NCI-H1417 (cell line): ENCODE data around the gene ACSF3.

ENCODE experiments used
- DNase-seq, 3 experiments: peaks; one replicate each; lab custom pipeline; 2025; lab: John Stamatoyannopoulos, UW

Gene ACSF3

DNA sequence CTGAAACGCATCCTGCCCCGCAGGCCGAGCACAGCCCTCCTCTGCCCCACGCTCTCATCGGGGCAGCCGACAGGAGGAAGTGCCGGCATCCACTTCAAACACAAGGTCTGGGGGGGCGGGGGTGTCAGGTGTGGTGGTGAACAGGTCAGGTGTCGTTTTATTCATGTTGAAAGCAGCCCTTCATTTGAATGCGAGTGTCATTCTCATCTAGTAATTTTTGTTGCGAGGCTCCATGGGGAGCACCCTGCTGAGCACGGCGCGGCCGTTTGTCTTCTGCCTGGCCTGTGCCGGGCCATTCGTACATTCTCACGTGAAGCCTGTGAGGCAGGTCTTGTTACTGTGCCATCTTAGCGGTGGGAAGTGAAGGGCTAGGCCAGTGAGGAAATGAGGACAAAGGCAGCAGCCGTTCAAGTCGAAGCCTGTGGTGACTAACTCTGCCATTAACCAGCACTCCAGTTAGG, 1.9 kb downstream of the ACSF3 start:
- DNase-seq, result peak; percentile 59 to 69 (median 60)

- DNase-seq, result no peak
These were observed 2.5 kb downstream of the ACSF3 start for GRCh38 chr16:89096042-89096717.

DNA sequence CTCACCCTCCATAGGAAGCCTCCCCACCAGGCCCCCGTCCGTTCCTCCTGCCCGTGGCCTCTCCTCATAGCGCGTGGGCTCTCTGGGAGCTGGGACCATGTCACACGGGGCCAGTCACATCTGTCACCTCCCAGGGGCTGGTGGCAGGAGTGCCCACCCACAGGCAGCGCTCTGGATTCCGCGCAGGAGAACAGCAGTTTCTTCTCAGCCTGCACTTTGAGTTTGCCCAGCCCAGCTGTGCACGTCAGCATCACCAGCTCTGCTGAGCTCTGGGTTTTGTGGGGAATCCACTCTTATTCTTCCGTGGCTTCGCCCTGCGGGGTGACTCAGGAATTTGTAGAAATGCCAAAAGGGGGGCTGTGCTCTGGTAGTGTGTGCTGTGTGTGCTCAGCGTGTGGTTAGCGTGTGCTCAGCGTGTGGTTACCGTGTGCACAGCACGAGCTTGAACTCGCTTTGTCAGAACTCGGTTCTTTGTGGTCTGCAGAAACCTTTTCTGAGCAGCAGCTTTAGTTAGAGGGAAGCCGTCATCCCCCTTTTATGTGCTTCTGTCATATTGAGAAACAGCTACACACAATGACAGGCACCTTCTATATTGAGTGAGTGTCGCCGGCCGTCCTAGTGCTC, 3.2 kb downstream of the ACSF3 start:
- no peak for DNase-seq

- no peak for DNase-seq
These were observed 3.7 kb downstream of the ACSF3 start for GRCh38 chr16:89097392-89097772.

GRCh38 chr16:89098767-89099430, 5.2 kb downstream of the ACSF3 start:
- no peak for DNase-seq

- no peak for DNase-seq
These were observed 6.3 kb downstream of the ACSF3 start for GRCh38 chr16:89099905-89100304.

DNA sequence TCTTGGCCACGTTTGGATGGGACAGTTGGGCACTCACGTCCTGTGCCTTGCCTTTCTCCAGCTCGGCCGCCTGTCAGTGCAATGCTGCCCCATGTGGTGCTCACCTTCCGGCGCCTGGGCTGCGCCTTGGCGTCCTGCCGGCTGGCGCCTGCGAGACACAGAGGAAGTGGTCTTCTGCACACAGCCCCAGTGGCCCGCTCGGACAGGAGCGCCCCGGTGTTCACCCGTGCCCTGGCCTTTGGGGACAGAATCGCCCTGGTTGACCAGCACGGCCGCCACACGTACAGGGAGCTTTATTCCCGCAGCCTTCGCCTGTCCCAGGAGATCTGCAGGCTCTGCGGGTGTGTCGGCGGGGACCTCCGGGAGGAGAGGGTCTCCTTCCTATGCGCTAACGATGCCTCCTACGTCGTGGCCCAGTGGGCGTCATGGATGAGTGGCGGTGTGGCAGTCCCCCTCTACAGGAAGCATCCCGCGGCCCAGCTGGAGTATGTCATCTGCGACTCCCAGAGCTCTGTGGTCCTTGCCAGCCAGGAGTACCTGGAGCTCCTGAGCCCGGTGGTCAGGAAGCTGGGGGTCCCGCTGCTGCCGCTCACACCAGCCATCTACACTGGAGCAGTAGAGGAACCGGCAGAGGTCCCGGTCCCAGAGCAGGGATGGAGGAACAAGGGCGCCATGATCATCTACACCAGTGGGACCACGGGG, 7.1 kb downstream of the ACSF3 start:
- DNase-seq, result no peak

DNA sequence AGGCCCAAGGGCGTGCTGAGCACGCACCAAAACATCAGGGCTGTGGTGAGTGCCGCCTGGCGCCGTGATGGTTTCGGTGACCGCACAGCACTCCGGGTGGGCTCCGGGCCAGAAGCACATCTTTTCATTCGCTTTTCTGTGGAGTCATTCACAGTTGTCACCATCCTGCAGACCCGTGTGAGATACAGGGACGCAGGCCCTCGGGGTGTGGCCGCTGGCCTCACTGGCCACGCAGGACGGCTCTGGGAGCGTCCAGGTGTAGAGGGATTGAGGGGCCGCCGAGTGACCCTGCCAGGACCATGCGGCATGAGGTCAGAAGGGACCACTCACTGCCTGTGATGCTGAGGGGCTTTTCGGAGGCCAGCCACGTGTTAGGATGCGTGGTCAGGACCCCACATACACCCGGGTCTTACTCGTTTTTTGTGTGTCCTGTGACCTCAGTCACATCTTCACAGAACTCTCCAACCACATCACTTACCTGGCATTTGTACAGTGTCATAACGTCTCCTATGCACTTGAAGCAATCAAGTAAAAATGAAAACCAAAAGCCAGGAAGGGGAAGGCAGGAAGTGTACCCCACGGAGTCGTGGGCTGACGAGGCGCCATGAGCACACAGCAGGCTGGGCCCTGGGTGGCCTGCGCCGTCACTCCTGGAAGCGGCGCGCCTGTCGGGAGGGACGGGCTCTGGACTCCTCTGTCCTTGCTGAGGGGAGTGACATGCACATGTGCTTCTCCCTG, 7.8 kb downstream of the ACSF3 start:
- DNase-seq, result no peak

DNA sequence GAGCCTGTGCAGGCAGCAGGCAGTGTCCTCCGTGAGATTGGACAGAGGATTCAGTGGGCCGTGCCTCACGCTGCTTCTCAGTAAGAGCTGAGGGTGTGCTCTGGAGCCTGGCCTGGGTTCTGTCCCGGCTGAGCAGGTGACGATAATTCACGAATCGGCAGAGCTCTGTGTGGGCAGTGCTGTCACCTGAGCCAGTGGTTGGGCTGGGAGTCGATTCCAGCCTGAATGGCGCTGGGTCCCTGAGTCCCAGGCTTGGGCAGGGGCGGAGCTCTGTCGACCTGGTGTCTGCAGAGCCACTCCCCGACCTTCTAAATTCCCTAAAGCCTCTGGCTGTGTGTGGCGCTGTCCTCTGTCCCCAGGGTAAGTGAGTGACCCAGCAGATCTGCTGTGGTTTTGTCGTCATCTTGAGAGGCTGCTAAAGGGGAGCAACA, 8.4 kb downstream of the ACSF3 start:
- DNase-seq, result peak in 1 of 3 experiments; percentile 89

GRCh38 chr16:89102481-89103073, 8.9 kb downstream of the ACSF3 start:
- DNase-seq, result no peak

GRCh38 chr16:89103156-89103555, 9.5 kb downstream of the ACSF3 start:
- peak in 1 of 3 experiments; percentile 9 for DNase-seq

DNA sequence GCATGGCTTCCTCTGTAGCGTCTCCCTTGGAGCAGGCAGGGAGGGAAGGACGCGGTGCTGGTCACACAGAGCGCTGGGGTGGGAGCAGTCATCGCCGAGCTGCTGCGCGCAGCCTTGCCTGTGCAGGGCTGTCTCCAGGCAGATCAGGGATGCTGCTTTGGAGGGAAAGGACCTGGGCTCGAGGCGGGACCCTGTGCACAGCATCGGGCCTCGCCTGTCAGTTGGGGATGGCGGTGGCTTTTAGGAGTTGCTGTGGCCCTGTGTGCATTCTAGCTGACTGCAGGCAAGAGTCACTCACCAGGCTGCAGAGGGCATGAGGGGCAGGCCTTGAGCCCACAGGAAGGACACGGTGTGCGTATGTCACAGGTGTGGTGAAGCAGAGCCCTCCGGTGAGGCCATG, 10.1 kb downstream of the ACSF3 start:
- no peak for DNase-seq

- DNase-seq, result no peak
These were observed 10.7 kb downstream of the ACSF3 start for GRCh38 chr16:89104303-89104702.

- peak in 1 of 3 experiments; percentile 48 for DNase-seq
These were observed 11.4 kb downstream of the ACSF3 start for GRCh38 chr16:89104930-89105571.

GRCh38 chr16:89105599-89106151, 12.0 kb downstream of the ACSF3 start:
- peak in 1 of 3 experiments; percentile 2 for DNase-seq

DNA sequence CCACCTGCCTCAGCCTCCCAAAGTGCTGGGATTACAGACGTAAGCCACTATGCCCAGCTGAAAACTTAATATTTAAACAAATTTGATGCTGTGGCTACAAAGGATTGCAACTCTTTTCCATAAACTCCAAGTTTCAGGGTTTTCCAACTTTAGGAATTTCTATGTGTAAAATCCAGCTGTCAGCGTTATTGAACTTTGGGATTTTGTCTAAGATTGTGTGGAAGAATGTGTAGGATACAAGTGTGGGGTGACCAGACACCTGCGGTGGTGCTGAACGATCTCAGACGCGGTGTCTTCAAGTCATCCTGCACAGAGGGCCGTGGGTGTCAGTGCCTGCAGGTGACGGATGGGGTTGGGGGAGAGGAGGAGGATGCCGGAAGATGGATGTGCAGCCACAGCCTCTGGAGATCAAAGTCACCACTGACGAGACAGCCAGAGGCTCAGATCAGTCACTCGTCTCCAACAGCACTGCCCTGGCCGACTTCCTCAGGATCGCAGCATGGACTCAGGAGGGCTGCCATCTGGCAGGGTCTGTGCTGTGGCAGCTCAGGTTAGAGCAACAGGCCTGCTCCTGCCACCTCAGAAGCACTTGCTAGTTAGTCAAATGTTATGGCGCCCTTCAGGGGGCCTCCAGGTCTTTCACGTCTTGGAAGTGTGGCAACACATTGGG, 13.0 kb downstream of the ACSF3 start:
- DNase-seq, result no peak

GRCh38 chr16:89107203-89107582, 13.5 kb downstream of the ACSF3 start:
- no peak for DNase-seq

DNA sequence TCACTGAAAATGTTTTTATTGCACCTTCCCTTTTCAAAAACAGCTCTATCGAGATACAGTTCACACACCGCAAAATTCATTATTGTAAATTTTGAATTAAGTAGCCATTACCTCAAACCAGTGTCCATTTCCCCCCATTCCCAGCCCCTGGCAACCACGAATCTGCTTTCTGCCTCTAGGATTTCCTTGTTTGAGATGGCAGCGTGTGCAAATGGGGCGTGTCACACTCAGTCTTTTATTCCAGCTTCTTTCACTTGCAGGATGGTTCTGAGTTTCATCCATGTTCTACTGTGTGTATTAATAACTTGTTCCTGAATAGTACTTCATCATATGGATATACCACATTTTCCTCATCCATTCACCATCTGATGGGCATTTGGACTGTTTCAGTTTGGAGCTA, 14.8 kb downstream of the ACSF3 start:
- peak in 1 of 3 experiments; percentile 4 for DNase-seq

DNA sequence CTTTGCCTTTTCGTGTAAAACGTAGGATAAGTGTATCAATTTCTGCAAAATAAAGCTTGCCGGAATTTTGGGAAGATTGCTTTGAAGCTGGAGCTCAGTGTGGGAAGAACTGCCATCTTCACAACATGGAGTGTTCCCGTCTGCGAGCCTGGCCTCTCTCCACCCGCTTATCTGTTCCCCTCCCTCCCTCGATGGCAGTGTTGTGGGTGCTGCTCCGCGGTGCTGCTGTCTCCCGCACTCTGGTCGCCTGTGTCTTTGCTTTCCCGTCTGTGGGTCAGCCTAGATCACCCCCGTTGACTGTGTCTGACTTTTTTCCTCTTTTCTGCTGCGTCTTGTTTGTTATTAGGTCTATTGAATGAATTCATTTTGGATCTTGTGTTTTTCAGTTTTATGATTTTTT, 17.0 kb downstream of the ACSF3 start:
- DNase-seq, result no peak

DNA sequence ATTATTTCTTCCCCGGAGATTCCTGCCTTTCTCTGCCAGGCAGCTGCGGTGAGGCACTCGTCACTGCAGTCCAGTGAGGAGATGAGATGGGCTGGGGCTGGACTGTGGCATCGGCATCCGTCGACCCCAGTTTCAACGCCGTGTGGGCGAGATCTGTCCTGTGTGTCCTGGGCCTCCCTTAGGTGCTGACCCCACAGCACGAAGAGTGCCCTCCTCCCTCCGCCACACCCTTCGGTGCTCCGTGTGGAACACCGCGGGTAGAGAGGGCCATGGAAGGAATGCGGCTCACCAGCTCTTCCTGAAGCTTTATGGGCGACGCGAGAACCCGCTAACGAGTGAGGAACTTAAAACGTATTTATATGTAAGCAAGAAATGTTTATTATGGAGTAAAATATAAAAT, 17.6 kb downstream of the ACSF3 start:
- DNase-seq, result no peak
